Activated CD4-positive, alpha-beta T cell treated with anti-CD3 and anti-CD28 coated beads, Interleukin-10, Interleukin-2, amounts not matched to agents 100 ng/mL and 50 ng/mL, durations not matched to agents 16 hours and 8 hours (primary cell): ENCODE results near the gene GRHPR.
"Not testable (repeated sequence)": the region's sequence is repeated elsewhere in the genome, so short reads cannot be mapped to it uniquely, and the experiment has no call there.

Experiments used
- DNase-seq: peaks from one replicate; pipeline ENCODE4 v3.0.0-alpha.2; 2020

Gene GRHPR

GRCh38 chr9:37451628-37452027 is 29.1 kb downstream of the GRHPR start:
- DNase-seq: no peak

DNA sequence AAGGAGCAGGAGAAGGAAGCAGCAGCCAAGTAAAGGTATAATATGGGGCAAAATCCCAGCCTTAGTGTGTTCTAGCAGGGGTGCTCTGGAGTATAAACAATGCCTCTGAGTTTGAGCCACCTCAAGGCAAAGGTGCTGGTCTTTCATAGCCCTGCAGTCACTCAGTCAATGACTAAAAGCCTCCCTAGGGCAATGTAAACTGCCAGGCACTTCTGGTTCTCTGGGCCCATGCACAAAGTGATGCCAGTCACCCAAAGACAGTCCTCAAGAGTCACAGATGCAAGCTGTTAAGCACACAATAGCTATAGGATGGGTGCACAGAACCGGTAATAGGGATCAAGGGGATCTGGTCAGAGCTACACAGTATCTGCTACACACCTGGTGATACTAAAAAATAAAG is 30.1 kb downstream of the GRHPR start:
- no peak for DNase-seq

DNA sequence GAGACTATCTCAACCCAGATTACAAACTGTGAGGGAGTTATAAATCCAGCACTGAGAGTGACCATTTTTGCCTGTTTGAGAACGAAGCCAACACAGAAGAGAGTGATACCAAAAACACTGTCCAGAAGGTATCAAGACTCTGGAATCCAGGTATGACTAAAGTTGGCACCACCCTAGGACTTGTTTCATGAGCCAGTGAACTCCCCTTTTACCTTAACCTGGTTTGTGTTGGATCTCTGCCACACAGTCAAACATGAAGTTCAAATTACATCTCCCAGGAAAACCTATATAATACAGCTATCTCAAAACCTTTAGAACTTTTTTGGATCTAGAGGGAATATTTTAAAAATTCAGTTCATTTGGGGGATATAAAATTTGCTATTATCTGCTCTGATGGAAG is 31.3 kb downstream of the GRHPR start:
- DNase-seq: no peak

DNA sequence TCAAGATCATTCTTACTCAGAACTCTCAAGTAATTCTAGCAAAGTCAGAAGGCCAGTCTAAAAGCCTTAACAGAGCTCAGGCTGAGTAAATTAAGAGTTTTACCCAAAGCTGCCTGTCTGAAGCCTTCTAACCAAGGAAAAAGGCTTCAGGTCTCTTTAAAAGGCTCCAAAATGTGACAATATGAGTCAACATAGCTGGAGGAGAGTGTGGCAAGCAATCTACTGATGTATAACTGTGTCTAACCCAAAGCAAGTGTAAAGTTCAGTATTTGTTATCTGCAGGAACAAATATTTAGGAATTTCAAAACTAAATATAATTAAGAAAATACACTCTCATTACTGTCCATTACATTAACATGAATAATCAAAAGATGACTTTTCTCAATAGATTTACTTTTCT is 31.7 kb downstream of the GRHPR start:
- no peak for DNase-seq

- DNase-seq: no peak
These were observed 33.6 kb downstream of the GRHPR start for GRCh38 chr9:37455884-37456647.

DNA sequence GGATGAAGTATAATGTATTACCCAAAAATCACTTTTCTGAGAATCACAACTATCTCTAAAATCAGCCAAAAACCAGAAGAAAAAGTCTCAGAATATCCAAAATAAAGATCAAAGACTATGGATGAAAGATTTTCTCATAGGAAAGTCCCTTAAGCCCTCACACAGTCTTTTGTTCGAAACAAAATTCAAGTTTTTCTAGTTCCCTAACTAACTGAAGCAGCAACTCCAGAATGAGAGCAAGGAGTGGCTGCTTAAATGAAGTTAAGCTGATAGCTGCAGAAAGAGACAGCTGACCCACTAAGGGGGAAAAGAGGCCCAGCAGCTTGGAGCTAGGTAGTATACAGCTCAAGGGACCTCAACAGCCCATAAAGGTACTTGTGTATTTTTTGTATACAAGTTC is 34.3 kb downstream of the GRHPR start:
- no peak for DNase-seq

- DNase-seq: no peak
These were observed 41.5 kb downstream of the GRHPR start for GRCh38 chr9:37464006-37464405.

DNA sequence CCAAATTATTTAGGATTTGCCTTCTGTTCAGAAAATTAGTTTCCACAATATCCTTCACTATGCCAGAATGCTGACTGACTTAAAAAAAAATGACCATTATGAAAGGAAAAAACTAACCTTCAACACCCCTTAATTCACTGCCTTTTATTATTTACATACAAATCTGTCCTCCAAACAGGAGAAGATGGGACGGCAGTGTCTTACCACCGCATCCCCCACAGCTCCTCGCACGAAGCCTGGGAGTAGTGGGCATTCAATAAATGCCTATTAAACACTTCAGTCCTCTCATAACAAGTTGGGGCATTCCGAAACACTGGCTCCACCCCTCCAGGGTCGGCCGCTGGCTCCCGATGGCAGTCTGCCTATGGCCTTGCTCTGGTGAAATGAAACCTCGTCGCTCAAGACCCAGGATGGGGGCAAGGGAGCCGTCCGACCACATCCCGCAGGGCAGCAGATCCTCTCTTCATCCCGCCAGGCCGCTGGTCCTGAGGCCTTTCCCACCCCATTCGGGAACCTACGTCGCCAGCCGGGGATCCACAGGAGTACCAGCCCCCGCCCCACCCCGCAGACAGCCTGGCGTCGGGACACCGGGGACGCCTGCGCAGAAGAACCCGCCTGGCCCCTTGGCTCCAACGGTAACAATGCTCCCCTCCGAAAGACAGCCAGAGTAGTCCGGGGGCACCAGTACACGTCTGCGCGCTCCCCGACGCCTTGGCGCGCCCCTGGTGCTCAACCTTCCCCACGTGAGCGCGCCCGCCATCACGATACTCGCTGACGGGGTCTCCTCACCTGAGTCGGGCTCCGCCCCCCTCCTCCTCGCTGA is 42.1 kb downstream of the GRHPR start:
- peak; percentile 71 for DNase-seq

DNA sequence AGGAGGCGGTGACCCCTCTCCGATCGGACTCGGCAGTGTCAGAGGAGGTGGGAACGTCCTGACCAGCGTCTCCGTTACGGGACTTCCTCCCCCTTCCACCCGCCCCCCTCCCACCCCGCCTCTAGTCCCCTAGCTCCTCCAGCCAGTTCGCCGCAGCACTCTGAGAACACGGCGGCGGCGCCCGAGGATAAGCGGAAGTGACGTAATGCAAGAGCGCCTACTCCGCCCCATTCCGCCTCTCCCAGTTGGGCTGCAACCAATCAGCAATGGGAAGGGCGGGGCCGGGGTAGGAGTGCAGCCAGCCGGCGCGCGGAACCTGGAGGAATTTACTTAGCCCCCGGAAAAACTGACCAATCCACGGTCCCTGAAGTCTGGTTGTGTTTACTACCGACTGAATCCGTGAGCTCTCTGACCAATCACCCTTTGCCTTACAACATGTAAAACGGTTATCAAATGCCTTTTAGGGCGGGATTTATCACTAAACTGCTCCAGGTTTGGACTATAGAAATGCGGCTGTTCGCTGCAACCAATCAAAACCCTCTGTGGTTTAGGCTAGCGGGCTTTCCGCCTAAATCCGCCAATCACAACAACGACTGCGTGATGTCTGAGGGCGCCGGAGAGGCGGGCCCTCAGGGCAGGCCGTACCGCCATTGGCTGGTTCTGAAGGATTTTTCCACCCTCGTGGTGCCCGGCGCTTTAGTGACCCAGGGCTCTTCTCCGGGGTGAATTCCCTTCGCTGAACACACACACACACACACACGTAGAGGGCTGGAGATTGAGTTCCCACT is 42.9 kb downstream of the GRHPR start, which contains the start of gene ZBTB5:
Gene ZBTB5, minus strand, starts transcription at position 202 of the 788 bp plus-strand sequence. CDS start 22,899 bp downstream, outside the sequence.
- peak; percentile 99 for DNase-seq

DNA sequence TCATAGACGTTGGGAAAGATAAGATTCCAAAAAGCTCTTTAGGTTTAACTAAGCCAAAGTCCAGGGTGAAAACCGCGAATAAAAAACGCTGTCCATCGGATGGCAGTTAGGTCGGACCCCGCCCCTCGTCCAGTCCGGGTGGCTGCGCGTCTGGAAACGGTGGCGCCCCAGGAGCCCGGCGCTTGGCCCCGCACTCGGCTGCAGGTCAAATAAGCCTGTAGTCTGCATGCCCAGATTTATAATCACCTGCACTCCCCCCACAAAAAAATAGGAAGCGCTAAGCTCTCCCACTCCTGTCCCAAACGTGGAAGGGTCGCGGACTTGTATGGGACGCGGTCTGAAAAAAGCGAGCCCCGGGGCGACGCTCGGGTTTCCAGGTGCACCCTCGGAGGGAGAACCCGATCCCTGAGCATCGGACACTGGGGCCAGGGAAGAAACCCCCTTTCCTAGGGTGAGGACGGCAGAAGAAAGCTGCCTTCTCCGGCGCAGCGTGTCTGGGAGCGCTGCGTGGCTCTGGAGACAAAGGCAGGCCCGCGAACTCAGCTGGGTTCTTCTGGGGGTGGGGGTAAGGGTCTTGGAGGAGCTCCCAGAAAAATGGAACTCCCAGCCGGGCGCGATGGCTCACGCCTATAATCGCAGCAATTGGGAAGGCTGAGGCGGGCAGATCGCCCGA is 43.7 kb downstream of the GRHPR start:
- DNase-seq: peak; percentile 13

DNA sequence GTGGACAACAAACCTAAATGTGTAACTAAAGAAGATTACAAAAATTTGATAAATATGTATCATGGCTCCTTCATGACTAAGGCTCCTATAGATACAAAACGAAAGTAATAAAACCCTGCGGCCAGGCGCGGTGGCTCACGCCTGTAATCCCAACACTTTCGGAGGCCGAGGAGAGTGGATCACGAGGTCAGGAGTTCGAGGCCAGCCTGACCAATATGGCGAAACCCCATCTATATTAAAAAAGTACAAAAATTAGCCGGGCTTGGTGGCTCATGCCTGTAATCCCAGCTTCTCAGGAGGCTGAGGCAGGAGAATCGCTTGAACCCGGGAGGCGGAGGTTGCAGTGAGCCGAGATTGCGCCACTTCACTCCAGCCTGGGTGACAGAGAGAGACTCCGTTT is 45.0 kb downstream of the GRHPR start:
- not testable (repeated sequence) for DNase-seq

GRCh38 chr9:37468620-37469019 is 46.1 kb downstream of the GRHPR start:
- DNase-seq: no peak

DNA sequence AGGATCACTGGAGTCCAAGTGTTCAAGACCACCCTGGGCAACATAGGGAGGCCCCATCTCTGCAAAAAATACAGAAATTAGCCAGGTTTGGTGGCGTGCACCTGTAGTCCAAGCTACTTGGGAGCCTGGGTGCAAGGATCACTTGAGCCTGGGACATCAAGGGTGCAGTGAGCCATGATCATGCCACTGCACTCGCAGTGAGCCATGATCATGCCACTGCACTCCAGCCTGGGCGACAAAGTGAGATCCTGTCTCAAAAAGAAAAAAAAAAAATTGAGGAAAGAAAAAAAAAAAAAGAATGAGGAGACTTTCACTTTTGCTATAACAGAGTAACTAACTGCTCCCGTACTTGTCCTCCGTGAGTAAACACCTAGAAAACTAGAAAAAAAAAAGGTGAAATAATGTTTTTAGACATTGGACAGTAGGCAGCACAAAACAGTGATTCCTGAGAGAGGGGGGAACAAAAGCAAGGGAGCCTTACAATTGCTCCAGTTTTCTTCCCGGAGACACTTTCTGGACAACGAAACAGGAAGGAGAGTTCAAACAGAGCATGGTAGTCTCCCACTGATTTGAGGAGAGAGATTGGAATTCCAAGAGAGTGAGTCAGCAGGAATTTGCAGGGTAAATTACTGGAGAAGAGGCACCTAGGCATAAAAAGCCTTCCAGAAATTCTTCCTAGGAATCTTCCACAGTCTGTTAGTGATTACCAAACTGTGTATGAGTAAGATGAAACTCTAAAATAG is 49.6 kb downstream of the GRHPR start:
- no peak for DNase-seq

GRCh38 chr9:37473982-37474381 is 51.5 kb downstream of the GRHPR start:
- not testable (repeated sequence) for DNase-seq

DNA sequence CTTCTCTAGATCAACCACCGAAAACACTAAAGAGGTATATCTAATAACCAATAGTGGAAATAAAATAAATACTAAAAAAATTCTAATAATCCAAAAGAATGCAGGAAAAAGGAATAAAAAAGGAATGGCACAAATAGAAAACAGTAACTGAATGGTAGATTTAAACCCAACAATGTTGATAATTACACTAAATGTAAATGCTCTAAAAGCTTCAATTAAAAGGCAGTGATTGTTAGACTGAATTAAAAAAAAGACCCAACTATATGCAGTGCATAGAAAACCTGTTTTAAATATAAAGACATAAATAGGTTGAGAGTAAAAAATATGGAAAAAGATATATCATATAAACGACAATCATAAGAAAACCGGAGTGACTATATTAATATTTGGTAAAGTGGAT is 51.9 kb downstream of the GRHPR start:
- no peak for DNase-seq

- no peak for DNase-seq
These were observed 54.4 kb downstream of the GRHPR start for GRCh38 chr9:37476930-37477329.

DNA sequence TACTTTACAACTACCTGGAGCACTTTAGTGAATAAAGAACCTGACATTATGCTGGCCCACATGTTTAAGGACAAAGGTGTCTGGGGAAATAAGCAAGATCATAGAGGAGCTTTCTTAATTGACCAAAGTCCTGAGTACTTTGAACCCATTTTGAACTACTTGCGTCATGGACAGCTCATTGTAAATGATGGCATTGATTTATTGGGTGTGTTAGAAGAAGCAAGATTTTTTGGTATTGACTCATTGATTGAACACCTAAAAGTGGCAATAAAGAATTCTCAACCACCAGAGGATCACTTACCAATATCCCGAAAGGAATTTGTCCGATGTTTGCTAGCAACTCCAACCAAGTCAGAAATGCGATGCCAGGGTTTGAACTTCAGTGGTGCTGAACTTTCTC is 54.9 kb downstream of the GRHPR start:
- not testable (repeated sequence) for DNase-seq

- not testable (repeated sequence) for DNase-seq
These were observed 55.6 kb downstream of the GRHPR start for GRCh38 chr9:37477987-37478619.

DNA sequence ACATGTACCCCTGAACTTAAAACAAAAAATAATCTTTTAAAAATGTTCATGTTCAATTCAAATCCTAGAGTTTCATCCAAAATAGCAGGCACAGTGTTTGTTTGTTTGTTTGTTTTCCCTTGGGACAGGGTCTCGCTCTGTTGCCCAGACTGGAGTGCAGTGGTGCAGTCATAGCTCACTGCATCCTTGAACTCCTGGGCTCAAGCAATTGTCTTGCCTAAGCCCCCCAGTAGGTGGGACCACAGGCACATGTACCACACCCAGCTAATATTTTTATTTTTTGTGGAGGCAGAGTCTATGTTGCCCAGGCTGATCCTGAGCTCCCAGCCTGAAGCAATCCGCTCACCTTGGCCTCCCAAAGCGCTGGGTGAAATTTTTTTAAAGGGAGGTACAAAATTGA is 58.3 kb downstream of the GRHPR start:
- no peak for DNase-seq

GRCh38 chr9:37485389-37486255 is 63.1 kb downstream of the GRHPR start, which contains the start of gene POLR1E:
Gene POLR1E (plus strand): TSS chr9:37485948. CDS start chr9:37486048, 100 bp downstream.
- DNase-seq: peak; percentile 98
